ENCODE results near the gene KLF14.
"Not testable (repeated sequence)": the region's sequence is repeated elsewhere in the genome, so short reads cannot be mapped to it uniquely, and the experiment has no call there.

KLF14 gene

DNA sequence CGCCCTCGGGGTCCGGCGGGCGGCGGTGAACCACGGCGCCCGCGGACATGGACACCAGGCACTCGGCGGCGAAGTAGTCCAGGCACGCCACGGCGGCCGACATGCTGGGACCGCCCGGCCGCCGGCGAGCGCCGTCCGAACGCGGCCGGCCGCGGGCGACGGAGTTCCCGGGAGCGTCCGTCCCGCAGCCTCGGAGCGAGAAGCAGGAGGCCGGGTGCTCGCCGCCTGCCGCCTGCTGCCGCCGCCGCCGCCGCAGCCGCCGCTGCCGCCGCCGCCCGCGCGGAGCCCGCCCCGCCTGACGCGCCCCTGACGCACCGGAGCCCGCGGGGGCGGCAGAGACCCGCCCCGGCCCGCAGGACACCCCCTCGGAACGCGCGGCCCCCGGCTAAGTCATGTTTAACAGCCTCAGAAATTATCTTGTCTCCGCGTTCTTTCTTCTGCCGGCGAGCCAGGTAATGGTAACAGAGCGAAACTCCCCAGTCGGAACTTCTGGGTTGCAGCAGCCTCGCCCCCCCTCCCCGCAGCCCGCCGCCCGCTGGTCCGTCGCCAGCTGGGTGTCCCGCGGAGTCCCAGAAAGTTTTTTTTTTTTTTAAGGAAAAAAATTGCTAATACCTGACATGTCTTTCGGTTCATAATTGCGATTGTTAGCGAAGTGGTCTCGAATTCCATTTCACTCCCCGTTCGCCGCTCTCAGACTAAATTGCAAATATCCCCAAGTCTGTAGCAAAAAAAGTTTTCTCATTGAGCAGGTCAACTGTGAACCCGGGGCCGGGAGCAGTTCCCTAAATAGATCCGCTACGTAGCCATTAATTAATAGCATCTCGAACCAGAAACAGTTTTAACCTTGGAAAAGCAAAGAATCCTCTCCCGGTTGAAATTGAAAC is at the start of gene KLF14:
KLF14 (minus strand) TSS at position 277 of the 884 bp plus-strand sequence; CDS start at position 103, 174 bp downstream.
- peak; percentile 36 for DNase-seq (ENCODE audit: low read depth)

DNA sequence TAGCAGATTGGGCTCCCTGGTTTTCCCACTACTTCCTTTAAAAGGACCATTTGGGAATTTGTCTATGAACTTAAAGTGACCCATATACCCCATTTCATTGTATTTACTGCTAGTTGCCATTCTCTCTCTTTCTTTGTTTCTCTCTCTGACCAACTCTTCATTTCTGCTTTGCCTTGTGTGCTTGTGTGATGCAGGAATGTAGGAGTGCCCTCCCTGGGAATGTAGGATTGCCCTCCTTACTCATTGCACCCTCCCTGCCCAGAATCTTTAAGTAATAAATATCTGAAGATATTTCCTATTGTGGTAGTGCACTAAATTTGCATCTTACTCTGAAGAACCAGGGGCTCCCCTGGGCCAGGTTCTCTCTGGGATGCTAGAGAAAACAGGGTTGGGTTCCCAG is 47.3 kb upstream of the KLF14 start:
- no peak for DNase-seq (ENCODE audit: low read depth)

DNA sequence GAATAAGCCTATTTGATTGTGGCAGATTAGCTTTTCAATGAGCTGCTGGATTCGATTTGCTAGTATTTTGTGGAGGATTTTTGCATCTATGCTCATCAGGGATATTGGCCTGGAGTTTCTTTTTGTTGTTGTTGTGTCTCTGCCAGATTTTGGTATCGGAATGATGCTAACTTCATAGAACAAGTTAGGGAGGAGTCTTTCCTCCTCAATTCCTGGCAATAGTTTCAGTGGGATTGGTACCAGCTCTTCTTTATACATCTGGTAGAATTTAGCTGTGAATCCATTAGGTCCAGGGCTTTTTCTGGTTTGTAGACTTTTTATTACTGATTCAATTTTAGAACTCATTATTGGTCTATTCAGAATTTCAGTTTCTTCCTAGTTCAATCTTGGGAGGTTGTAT is 43.4 kb upstream of the KLF14 start:
- no peak for DNase-seq (ENCODE audit: low read depth)

DNA sequence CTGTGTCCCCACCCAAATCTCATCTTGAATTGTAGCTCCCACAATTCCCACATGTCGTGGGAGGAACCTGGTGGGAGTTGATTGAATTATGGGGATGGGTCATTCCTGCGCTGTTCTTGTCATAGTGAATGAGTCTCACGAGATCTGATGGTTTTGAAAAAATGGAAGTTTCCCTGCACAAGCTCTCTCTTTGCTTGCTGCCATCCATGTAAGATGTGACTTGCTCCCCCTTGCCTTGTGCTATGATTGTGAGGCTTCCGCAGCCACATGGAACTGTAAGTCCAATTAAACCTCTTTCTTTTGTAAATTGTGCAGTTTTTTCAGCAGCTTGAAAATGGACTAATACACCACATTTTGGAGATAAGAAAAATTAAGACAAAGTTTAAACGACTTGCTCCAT is 38.4 kb upstream of the KLF14 start:
- DNase-seq (ENCODE audit: low read depth), result not testable (repeated sequence)

DNA sequence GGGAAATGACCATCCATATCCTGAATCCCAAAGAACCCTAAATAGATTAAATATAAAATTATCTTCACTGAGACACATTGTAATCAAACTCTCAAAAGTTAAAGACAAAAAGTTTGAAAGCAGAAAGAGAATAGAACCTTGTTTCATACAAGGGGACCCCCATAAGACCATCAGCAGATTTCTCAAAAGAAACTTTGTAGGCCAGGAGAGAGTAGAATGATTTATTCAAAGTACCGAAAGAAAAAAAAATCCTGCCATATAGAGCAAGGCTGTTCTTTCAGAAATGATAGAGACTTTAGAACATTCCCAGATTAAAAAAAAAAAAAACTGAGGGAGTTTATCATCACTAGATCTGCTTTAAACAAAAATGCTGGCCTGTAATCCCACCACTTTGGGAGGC is 34.8 kb upstream of the KLF14 start:
- DNase-seq (ENCODE audit: low read depth), result no peak

DNA sequence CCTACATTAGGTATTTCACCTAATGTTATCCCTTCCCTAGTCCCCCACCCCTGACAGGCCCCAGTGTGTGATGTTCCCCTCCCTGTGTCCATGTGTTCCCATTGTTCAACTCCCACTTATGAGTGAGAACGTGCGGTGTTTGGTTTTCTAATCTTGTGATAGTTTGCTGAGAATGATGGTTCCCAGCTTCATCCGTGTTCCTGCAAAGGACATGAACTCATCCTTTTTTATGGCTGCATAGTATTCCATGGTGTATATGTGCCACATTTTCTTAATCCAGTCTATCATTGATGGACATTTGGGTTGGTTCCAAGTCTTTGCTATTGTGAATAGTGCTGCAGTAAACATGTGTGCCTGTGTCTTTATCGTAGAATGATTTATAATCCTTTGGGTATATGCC is 30.6 kb upstream of the KLF14 start:
- not testable (repeated sequence) for DNase-seq (ENCODE audit: low read depth)

DNA sequence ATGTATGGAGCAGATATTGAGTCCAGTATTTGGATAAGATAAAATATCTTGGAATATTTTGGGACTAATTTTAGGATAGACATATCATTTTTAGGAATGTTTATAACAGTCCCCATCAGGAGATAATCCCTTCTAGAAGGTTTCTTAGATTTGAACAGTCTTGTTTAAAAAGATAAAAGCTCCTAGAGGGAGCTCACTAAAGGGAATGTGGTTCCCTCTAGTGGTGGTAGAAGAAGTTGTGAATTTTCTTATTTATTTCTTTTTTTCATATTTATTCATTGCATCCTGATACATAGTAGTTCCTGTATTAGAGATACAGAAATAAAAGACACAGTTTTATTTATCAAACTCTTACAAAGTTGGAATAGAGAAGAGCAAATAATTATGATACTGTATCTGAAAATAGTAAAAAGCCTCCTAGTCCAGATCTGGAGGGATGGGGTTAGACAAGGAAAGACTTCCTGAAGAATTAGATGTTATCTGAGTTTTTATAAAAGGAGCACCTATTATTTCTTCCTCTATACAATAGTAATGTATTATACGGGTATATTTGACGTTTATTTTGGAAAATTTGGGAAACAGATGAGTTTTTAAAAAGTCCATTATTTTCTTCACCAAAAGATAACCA is 24.5 kb upstream of the KLF14 start:
- peak; percentile 63 for DNase-seq (ENCODE audit: low read depth)

DNA sequence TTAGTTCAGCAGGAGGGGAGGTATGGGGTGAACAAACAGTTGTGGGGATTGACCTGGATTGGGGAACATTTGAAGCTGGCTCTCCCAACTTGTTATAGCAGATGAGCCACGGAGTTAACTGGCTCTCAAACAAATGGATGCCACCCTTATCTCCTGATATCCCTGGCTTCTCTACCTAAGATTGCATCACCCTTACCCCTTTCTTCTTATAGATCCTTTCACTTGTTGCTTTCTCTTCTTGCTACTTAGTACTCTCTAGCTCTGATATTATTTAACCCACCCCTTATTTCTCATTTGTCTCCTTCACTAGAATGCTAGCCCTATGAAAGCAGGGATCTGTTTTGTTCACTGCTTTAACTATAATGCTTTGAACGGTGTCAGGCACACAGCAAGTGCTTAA is 22.3 kb upstream of the KLF14 start:
- no peak for DNase-seq (ENCODE audit: low read depth)

DNA sequence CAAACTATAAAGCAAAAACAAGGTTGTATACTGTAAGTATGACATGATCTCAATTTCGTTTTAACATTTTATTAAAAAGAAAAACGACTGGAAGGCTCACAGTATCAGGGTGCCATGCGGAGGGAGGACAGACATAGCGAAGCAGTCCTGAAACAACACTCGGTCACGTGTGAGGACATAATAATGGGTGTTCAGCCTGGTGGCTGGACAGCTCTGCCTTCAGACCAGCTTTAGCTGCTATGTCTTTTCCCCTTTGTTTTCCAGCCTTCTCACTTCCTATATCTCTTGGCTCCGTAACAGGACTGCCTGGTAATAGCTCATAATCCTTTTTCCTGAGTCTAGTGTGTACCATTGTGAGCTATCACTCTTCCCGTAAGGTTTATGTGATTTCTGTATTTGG is 18.4 kb upstream of the KLF14 start:
- no peak for DNase-seq (ENCODE audit: low read depth)

DNA sequence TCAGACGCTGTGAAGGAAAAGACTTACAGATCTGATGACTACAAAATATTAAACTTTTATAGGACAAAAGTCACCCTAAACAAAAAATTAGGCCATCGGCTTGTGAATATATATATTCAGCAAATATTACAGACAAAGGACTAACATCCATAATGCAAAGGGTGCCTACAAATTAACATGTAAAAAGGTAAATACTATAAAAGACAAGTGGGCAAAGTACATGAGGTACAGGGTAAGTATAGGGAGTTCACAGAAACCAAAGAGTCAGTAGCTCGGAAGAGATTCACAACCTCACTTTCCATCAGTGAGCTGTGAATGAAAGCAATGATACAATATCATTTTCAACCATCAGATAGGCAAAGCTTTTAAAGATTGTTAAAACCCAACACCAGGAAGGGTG is 16.7 kb upstream of the KLF14 start:
- no peak for DNase-seq (ENCODE audit: low read depth)

DNA sequence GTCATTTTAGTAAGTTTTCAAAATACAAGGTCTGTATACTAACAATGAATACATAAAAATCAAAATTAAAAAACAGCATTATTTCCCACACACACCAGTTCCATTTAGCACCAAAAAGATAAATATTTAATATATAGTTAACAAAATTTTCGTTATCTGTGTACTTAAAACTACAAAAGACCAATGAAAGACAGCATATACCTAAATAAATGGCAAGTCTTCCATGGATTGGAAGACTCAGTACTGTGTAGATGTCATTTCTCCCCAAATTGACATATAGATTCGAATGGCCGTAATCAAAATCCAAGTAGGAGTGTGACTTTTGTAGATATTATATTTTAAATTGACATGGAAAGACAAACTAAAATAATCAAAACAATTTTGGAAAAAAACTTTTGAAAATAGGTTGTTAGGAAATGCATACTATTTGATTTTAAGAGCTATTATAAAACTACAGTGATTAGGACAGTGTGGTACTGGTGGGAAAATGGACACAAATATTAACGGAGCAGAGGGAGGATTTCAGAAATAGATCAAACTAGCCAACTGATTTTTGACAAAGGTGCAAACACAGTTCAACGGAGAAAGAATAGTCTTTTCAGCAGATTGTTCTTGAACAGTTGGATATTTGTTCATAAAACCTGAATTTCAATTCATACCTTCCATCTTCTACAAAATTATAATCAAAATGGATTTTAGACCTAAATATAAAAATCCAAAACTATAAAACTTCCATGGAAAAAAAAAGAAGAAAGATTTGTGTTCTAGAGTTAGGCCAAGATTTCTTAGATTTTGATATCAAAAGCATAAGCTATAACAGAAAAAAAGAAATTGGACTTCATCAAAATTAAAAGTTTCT is 14.8 kb upstream of the KLF14 start:
- DNase-seq (ENCODE audit: low read depth), result no peak

DNA sequence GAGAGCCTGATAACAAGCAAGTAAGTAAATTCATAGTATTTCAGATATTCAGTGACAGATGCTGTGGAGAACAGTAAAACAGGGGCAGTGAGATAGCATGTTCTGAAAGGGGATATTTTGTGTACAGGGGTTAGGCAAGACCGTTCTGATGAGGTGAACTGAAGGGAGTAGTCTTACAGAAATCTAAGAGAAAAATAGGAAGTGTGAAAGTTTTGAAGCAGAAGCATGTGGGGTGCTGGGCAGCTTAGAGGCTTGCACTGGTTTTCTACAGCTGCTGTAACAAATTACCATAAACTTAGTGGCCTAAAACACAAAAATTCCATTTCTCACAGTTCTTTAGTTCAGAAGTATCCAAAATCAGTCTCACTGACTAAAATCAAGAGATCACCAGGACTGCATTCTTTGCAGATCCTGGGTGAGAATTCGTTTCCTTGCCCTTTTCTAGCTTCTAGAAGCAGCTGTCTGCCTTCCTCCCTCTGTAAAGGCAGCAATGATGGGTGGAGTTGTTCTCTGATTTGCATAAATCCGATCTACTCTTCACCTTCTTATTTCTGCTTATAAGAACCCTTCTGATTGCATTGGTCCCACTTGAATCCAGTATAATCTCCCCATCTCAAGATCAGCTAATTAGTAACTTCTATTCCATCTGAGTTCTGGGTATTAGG is 7.5 kb upstream of the KLF14 start:
- no peak for DNase-seq (ENCODE audit: low read depth)

DNA sequence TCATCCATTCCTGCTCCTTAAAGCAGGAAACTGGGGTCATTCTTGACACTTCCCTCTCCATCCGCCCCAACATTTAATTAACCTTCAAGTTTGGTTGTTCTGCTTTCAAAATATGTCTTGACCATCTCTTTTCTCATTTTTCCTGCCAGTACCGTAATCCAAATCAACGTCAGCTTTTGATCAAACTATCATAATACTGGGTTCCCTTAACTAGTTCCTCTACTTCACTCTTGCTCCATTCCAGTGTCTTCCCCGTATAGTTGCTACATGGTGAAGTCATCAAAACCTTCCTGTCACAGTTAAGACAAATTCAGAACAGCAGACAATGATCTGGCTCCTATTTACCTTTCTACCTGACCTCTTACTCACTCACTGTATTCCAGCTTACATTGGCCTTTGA is 6.6 kb upstream of the KLF14 start:
- no peak for DNase-seq (ENCODE audit: low read depth)

DNA sequence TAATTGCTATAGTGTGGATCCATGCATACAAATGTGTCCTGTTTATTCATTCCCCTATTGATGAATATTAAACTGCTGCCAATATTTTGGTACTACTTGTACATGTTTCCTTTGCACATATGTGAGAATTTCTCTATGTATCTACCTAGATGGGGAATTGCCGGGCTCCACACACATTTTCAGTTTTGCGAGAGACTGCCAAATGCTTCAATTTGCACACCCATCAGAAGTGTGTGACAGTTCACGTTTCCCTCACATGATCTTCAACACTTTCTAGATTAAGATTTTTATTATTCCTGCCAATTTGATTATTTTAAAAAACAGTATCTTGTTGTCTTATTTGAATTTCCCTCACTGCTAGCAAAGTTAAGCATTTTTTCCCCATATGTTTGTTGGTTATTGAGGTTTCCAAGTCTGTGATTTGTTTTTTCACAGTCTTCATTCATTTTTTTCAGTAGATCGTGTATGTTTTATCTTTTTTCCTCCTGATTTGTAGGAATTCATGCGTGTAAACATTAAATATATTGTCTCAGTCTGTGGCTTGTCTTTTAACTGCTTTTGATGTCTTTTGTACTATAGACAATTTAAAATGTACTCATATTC is 2.4 kb upstream of the KLF14 start:
- DNase-seq (ENCODE audit: low read depth), result no peak

DNA sequence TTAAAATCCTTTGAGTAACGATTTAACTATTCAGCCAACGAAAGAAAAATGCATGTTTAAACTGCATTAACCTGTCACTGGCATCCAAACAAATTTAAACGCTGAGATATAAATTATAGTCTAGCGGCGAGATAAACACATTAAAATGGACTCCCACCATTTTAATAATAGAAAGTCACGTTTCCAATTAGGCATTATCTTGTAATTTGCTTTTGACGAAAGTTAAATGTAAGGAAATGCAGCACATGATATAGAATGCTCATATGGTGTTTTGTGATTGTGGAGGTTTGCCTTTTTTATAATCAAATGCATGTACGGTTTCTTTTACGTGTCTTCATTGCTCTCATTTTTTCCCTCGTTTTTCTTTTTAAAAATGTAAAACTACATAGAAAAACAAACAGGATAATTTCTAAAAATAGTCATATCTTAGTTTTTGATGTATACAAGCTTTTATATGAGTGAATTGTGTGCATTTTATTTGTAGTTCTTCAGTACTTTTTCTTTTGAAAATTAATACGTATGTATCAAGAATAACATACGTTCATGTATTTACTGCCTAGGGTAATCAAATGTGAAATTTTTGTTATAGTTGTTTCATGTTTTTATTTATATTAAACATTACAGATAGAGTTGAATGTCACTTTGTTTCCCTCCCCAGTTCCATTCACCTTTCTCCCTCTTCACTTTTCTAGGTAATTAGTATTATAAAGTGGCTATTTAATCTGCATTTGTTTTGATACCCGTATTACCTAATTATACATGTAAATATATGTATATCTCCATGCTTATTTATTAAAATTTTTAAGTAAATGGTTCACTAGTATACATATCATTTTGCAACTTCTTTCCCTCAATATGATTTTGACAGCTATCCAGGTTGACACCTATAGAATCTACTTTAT is 1.1 kb upstream of the KLF14 start:
- no peak for DNase-seq (ENCODE audit: low read depth)

DNA sequence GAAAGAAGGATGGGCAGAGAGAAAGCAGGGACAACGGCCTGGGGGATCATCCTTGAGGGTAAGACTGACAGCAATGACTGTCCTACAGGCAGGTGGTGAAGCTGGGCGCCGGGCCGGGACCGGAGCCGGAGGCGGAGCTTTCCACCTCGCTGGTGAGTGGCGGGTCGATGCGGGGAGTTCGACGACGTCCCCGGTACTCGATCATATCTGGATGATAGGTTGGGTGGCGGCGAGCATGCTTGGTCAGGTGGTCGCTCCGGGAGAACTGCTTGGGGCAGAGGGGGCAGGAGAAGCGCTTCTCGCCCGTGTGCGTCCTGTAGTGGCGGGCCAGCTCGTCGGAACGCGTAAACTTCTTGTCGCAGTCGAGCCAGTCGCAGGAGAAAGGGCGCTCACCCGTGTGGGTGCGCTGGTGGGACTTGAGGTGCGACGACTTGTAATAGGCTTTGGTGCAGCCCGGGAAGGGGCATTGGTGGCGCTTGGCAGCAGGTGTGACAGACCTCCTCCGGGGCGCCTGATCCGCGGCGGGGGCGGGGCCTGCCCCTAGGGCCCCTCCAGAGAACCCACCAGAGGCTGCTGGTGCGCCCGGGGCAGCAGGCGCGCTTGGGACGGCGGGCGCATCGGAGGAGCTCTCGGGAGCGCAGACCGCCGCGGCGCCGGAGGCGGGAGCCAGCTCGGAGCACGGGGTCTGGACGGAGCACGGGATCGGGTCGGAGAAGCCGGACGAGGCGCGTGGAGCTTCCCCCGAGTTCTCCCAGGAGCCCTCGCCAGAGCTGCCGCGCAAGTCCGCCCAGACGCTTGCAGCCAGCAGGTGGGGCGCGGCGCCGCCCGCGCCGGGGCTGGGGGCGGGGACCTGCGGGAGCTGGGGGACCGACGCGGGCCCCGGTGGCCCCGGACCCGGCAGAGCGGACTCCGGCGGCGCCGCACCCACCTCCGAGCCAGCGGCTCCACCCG is 752 bp downstream of the KLF14 start:
- DNase-seq (ENCODE audit: low read depth), result peak; percentile 7

DNA sequence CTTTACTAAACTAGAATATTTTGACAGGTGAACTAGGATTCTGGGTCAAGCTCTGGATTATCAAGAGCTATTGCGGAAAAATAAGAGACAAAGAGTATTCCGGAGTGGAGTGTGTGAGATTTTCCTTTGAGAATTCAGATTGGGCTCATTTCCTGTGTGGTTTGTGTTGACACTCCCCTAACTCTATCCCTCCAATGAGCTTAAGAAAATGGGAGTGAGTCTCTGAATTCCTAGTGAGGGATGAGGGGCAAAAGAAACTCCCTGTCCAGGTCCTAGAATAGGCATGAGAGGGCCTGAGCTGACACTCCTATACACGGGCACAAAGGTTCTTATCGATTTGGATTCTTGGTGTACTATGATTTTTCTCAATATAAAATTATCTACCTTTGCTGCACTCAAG is 10.2 kb downstream of the KLF14 start:
- peak; percentile 39 for DNase-seq (ENCODE audit: low read depth)

DNA sequence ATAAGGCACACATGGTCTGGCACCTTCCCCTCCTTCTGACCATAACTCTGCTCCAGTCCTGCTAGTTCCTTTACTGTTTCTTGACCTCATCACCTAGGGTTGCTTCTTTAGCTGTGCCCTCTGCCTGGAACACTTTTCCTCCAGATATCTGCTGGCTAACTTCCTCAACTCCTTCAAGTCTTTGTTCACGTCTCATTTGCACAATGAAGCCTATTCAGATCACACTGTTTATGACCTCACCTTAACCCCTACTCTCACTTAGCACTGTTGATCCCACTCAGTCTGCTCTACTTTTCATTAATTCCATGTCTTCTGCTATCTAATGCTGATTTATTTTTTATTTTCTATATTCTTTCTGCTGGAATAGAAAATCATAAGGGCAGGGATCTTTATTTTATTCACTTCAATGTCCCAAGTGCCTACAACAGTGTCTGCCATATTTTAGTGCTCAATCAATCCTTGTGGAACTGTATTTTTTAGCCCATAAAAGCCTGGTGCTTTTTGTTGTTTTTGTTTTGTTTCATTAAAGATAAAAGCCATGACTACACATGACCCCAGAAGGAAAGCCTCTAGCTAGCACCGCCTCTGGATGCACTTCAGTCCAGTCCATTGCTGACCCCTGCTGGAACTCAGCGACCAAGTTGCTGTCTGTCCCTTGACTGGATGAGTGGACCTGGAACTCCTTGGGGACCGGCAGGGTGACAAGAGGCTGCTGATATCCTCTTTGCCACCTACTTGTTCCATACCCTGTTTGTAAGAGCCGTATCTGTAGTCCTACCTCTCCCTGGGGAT is 12.3 kb downstream of the KLF14 start:
- peak; percentile 68 for DNase-seq (ENCODE audit: low read depth)

DNA sequence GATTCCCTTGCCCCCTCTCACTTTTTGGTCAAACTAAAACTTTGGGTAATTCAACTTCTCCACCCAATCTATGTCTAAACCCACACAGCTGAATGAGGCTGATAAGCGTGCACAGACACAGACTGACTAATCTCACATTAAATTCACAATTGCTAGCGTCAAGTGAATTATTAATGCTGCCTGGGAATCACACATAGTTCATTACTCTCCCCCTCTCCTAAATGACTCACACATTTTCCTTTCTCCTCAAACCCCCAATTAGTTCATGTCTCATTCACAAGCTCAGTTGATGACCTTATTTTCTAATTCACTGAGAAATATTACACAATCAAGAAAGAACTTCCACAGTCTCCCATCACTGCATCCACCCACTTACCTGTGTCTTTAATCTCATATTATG is 14.5 kb downstream of the KLF14 start:
- DNase-seq (ENCODE audit: low read depth), result no peak

Measured in ELR (cell line).